ENCODE results near the gene TLE4.

DNA sequence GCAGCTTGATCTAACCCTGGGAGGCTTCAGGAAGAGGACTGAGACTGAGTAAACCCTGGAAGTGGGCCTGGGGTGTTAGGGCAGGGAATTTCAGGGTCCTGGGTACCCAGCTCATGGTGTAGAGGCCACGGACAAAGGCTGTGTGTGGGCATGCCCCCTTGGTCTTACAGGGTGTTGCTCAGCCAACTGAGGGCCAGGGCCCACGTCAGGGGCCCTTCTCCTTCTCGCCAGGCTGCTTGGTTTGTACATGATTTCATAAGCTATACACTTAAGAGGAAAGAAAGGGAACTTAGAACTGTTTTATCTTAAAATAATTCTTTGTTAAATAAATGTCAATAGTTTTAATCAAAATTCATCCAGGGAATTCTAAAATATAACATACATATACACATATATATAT lies 95.4 kb downstream of the TLE4 start:
- TF ChIP-seq, protein P1, sequence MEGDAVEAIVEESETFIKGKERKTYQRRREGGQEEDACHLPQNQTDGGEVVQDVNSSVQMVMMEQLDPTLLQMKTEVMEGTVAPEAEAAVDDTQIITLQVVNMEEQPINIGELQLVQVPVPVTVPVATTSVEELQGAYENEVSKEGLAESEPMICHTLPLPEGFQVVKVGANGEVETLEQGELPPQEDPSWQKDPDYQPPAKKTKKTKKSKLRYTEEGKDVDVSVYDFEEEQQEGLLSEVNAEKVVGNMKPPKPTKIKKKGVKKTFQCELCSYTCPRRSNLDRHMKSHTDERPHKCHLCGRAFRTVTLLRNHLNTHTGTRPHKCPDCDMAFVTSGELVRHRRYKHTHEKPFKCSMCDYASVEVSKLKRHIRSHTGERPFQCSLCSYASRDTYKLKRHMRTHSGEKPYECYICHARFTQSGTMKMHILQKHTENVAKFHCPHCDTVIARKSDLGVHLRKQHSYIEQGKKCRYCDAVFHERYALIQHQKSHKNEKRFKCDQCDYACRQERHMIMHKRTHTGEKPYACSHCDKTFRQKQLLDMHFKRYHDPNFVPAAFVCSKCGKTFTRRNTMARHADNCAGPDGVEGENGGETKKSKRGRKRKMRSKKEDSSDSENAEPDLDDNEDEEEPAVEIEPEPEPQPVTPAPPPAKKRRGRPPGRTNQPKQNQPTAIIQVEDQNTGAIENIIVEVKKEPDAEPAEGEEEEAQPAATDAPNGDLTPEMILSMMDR (IDR thresholded peaks at IDR 0.05; ENCODE audit: insufficient read depth, low read depth, low read length): no peak
- TF ChIP-seq EZH2 (IDR thresholded peaks at IDR 0.05; ENCODE audit: insufficient read depth, low read length): no peak
